HG03097 (cell line): ENCODE measurements around the gene TFEB.
A peak's percentile ranks its signal among the peaks of the same experiment; 100 is the strongest.

ENCODE experiments used
- ATAC-seq: cut with Tn5 transposase; IDR thresholded peaks from one replicate; pipeline ENCODE4 v1.9.1; 2021; ENCODE audit not compliant: unreplicated experiment, low FRiP score

The TFEB gene

GRCh38 chr6:41709375-41709774, 26.0 kb downstream of the TFEB start:
- ATAC-seq, result no peak

GRCh38 chr6:41708856-41709255, 26.6 kb downstream of the TFEB start:
- no peak for ATAC-seq

GRCh38 chr6:41707565-41708200, 27.7 kb downstream of the TFEB start:
- no peak for ATAC-seq

GRCh38 chr6:41706876-41707564, 28.4 kb downstream of the TFEB start:
- no peak for ATAC-seq

GRCh38 chr6:41705996-41706835, 29.2 kb downstream of the TFEB start:
- ATAC-seq, result peak; percentile 66

- no peak for ATAC-seq
Measured at GRCh38 chr6:41705311-41705995, 30.0 kb downstream of the TFEB start.

- ATAC-seq, result no peak
Measured at GRCh38 chr6:41704656-41705310, 30.6 kb downstream of the TFEB start.

GRCh38 chr6:41704028-41704427, 31.4 kb downstream of the TFEB start:
- no peak for ATAC-seq

GRCh38 chr6:41702771-41703494, 32.5 kb downstream of the TFEB start:
- ATAC-seq, result no peak

GRCh38 chr6:41702089-41702745, 33.2 kb downstream of the TFEB start:
- ATAC-seq, result no peak

- no peak for ATAC-seq
Measured at GRCh38 chr6:41700463-41701347, 34.7 kb downstream of the TFEB start.

- no peak for ATAC-seq
Measured at GRCh38 chr6:41699063-41699462, 36.3 kb downstream of the TFEB start.

GRCh38 chr6:41697861-41698781, 37.3 kb downstream of the TFEB start:
- ATAC-seq, result no peak

GRCh38 chr6:41696788-41697187, 38.6 kb downstream of the TFEB start:
- ATAC-seq, result no peak

- ATAC-seq, result no peak
Measured at GRCh38 chr6:41695825-41696224, 39.6 kb downstream of the TFEB start.

GRCh38 chr6:41694815-41695526, 40.4 kb downstream of the TFEB start:
- no peak for ATAC-seq
